Thyroid gland (tissue), 4 donors: ENCODE data around the gene SAG. TPM values are rescaled to one million over a fixed set of nuclear protein-coding genes. Genes with fewer than 3 reads are reported as not detected.

Experiments used
- DNase-seq, 2 donors: peaks; one replicate each; pipeline ENCODE4 v3.0.0-alpha.2; 2019
- H3K27ac ChIP-seq, 3 donors: fragments of 200-600 bp; sonication (generic); 1 replicate in 2 of 3; 2 replicates in 1 of 3; pipeline ENCODE4 v1.5.1; 2016 to 2019; ENCODE audit warnings: mild to moderate bottlenecking in 1 of 3, moderate library complexity in 1 of 3
- H3K27me3 ChIP-seq: fragments of 200-600 bp; sonication (generic); one replicate; pipeline ENCODE4 v1.5.1; 2019
- H3K36me3 ChIP-seq, 2 donors: fragments of 200-600 bp; sonication (generic); one replicate each; pipeline ENCODE4 v1.5.1; 2016 to 2019
- H3K4me1 ChIP-seq, 2 donors: fragments of 200-600 bp; sonication (generic); one replicate each; pipeline ENCODE4 v1.5.1; 2017 to 2019
- H3K4me3 ChIP-seq, 3 donors: fragments of 200-600 bp; sonication (generic); replicated peaks in 1 of 3; 1 replicate in 2 of 3; 2 replicates in 1 of 3; pipeline ENCODE4 v1.5.1; 2016; ENCODE audit warnings: mild to moderate bottlenecking in 1 of 3
- H3K9me3 ChIP-seq: fragments of 200-600 bp; sonication (generic); one replicate; pipeline ENCODE4 v1.5.1; 2017
- POLR2A ChIP-seq, 2 donors: fragments of 450-650 bp; IDR thresholded peaks; one replicate each; pipeline ENCODE4 v1.6.1; 2017; ENCODE audit warnings: antibody characterized with exemption in 2 of 2, mild to moderate bottlenecking in 2 of 2, moderate library complexity in 1 of 2
- WGBS, 2 donors: methylation state at CpG; one replicate each; pipeline ENCODE4 v1.1.5; 2017; 5-methylcytosine and 5-hydroxymethylcytosine counted together
- intact Hi-C: fragments of 100-400 bp; cut with DNase I; formaldehyde crosslinking; loops from one replicate; pipeline ENCODE4 v1.15.1; 2023
- total RNA-seq, 4 donors: library from RNA; depleted of rRNA; stranded (reverse); fragments of >200 nt; gene quantifications; one replicate each; pipeline ENCODE4 v1.2.3, GENCODE V29; 2016
- TF ChIP-seq, protein P1 (sequence below), 6 experiments: fragments of 200-600 bp in 3 of 6; fragments of 450-650 bp in 3 of 6; sonication (generic) in 3 of 6; IDR thresholded peaks; one replicate each; pipeline ENCODE4 v1.5.1; 2016 to 2019; ENCODE audit warnings: antibody characterized with exemption in 6 of 6, mild to moderate bottlenecking in 2 of 6, inconsistent platforms in 1 of 6, moderate library complexity in 1 of 6

The SAG gene
- total RNA-seq, 4 donors from 2014 or later: 0.21 TPM; not detected in 3

GRCh38 chr2:233338812-233339368 lies 31.3 kb downstream of the SAG start:
- 79 to 80% methylated on average over 3 of the region's 3 CpGs for WGBS, 2 donors
- intact Hi-C loops: no loop called here
- H3K4me1 ChIP-seq: peaks cover 11 to 12% of the 10 kb centered on the region in 2 donors
- no peak for DNase-seq
- H3K27me3 ChIP-seq: no peaks in the 10 kb centered on the region
- H3K36me3 ChIP-seq: no peaks in the 10 kb centered on the region
- no peak overlapping the region for H3K4me3 ChIP-seq
- H3K27ac ChIP-seq: peak overlapping the region; percentile 25 to 61 (median 56)
- H3K9me3 ChIP-seq: no peaks in the 10 kb centered on the region
- TF ChIP-seq, protein P1, sequence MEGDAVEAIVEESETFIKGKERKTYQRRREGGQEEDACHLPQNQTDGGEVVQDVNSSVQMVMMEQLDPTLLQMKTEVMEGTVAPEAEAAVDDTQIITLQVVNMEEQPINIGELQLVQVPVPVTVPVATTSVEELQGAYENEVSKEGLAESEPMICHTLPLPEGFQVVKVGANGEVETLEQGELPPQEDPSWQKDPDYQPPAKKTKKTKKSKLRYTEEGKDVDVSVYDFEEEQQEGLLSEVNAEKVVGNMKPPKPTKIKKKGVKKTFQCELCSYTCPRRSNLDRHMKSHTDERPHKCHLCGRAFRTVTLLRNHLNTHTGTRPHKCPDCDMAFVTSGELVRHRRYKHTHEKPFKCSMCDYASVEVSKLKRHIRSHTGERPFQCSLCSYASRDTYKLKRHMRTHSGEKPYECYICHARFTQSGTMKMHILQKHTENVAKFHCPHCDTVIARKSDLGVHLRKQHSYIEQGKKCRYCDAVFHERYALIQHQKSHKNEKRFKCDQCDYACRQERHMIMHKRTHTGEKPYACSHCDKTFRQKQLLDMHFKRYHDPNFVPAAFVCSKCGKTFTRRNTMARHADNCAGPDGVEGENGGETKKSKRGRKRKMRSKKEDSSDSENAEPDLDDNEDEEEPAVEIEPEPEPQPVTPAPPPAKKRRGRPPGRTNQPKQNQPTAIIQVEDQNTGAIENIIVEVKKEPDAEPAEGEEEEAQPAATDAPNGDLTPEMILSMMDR (IDR thresholded peaks at IDR 0.05): no peak
- TF ChIP-seq POLR2A (IDR thresholded peaks at IDR 0.05): no peak

DNA sequence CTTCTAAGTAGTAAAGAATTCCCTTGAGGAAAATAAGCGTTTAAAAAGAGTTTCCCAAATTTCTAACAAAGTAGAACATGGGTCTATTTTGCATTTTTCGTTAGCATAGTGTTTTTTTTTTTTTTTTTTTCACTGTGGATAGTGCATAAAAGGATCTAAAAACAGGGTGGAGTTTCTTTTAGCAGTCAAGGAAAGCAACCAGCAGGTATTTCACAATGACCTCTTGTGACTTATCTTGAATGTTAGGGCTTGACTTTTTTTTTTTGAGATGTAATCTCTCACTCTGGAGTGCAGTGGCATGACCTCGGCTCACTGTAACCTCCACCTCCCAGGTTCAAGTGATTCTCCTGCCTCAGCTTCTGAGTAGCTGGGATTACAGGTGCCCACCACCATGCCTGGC lies 31.8 kb downstream of the SAG start:
- WGBS, 2 donors: 35 to 43% methylated on average over 3 of the region's 3 CpGs
- Histone ChIP-seq H3K4me1 (peaks cover 11 to 12% of the 10 kb centered on the region in 2 donors), H3K36me3 (no peaks in the 10 kb centered on the region), H3K27me3 (no peaks in the 10 kb centered on the region), H3K27ac (peak overlapping the region; percentile 25 to 61 (median 56)), H3K9me3 (no peaks in the 10 kb centered on the region), H3K4me3 (no peak overlapping the region)
- DNase-seq: no peak
- intact Hi-C loops: no loop called here
- no peak for TF ChIP-seq POLR2A (IDR thresholded peaks at IDR 0.05)
- TF ChIP-seq, protein P1 (IDR thresholded peaks at IDR 0.05): no peak

DNA sequence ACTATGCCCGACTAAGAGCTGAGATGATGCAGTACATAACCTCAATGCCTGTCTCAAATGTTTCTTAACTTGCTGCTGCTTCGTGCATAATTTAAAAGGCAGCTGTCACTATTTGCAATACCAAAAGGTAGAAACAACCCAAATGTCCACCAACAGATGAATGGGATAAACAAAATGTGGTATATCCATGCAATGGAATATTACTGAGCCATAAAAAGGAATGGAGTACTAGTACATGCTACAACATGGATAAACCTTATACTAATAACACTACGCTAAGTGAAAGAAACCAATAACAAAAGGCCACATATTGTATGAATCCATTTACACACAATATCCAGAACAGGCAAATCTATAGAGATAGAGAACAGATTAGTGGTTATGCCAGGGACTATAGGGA lies 33.7 kb downstream of the SAG start:
- H3K9me3 ChIP-seq: no peaks in the 10 kb centered on the region
- H3K27ac ChIP-seq: no peak overlapping the region
- intact Hi-C loops: no loop called here
- 97 to 98% methylated on average over 3 of the region's 3 CpGs for WGBS, 2 donors
- H3K27me3 ChIP-seq: no peaks in the 10 kb centered on the region
- no peak overlapping the region for H3K4me3 ChIP-seq
- no peak for DNase-seq
- H3K4me1 ChIP-seq: peaks cover 11 to 12% of the 10 kb centered on the region in 2 donors
- TF ChIP-seq, protein P1 (IDR thresholded peaks at IDR 0.05): no peak
- no peak for TF ChIP-seq POLR2A (IDR thresholded peaks at IDR 0.05)
- no peaks in the 10 kb centered on the region for H3K36me3 ChIP-seq

DNA sequence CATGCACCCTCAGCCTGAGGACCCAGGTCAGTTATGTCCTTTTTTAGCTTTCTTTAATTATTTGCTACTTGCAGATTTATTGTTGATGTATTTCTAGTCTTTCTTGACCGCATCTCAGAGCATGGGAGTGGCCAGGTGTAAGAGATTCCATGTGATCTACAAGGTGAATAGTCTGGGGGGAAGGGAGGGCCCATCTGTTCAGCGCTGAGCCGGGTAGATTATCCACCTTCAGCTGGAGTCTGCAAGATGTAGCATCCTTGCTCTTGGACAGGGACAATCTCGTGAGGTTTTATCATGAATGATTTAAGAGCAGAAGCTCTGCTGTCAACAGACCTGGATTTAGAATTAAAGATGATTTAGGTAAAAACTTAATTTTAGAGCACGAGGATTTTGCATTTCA lies 34.7 kb downstream of the SAG start:
- H3K9me3 ChIP-seq: no peaks in the 10 kb centered on the region
- no peaks in the 10 kb centered on the region for H3K36me3 ChIP-seq
- no peak overlapping the region for H3K4me3 ChIP-seq
- H3K4me1 ChIP-seq: peaks cover 11 to 12% of the 10 kb centered on the region in 2 donors
- TF ChIP-seq POLR2A (IDR thresholded peaks at IDR 0.05): no peak
- TF ChIP-seq, protein P1 (IDR thresholded peaks at IDR 0.05): no peak
- WGBS, 2 donors: 87 to 88% methylated on average over 5 of the region's 5 CpGs
- intact Hi-C loops: no loop called here
- H3K27me3 ChIP-seq: no peaks in the 10 kb centered on the region
- DNase-seq: no peak
- H3K27ac ChIP-seq: no peak overlapping the region

DNA sequence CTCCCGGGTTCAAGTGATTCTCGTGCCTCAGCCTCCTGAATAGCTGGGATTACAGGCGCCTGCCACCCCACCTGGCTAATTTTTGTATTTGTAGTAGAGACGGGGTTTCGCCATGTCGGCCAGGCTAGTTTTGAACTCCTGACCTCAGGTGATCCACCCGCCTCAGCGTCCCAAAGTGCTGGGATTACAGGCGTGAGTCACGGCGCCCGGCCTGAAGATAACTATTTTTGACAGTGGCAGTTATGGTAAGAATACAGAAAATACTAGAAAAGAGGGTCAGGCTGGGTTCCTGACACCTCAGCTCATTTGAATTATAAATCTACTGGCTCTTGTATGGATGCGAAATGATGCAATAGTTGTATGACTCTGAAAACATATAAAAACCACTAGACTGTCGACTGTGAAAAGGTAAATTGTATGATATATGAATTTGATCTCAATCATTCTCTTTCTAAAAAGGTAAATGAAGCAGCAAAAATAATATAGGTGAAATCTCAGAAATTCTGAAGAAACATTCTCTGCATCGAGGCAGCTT lies 35.6 kb downstream of the SAG start:
- no peak overlapping the region for H3K4me3 ChIP-seq
- H3K36me3 ChIP-seq: no peaks in the 10 kb centered on the region
- intact Hi-C loops: no loop called here
- 92 to 95% methylated on average over 15 of the region's 15 CpGs for WGBS, 2 donors
- no peaks in the 10 kb centered on the region for H3K9me3 ChIP-seq
- H3K27me3 ChIP-seq: no peaks in the 10 kb centered on the region
- DNase-seq: no peak
- TF ChIP-seq, protein P1 (IDR thresholded peaks at IDR 0.05): no peak
- TF ChIP-seq POLR2A (IDR thresholded peaks at IDR 0.05): no peak
- H3K4me1 ChIP-seq: peaks cover 11 to 12% of the 10 kb centered on the region in 2 donors
- H3K27ac ChIP-seq: no peak overlapping the region
